KMS-11 (cell line): ENCODE data around the gene RAB11FIP5.

ENCODE experiments used
- H2AFZ ChIP-seq: fragments of 200-600 bp; sonication (generic); 2 replicates; pipeline ENCODE4 v1.6.1; 2016; ENCODE audit warnings: antibody characterized with exemption, mixed run types, low read depth
- H3K27ac ChIP-seq: fragments of 200-600 bp; sonication (generic); 2 replicates; pipeline ENCODE4 v1.6.1; 2016; ENCODE audit warnings: mild to moderate bottlenecking, mixed run types
- H3K27me3 ChIP-seq: fragments of 200-600 bp; sonication (generic); 2 replicates; pipeline ENCODE4 v1.6.1; 2017; ENCODE audit warnings: mild to moderate bottlenecking, low read depth, mixed run types, moderate library complexity; ENCODE audit not compliant: insufficient read depth
- H3K36me3 ChIP-seq: fragments of 200-600 bp; sonication (generic); 2 replicates; pipeline ENCODE4 v1.6.1; 2017; ENCODE audit warnings: mild to moderate bottlenecking, mixed run types; ENCODE audit not compliant: insufficient read depth
- H3K4me1 ChIP-seq: fragments of 200-600 bp; sonication (generic); 2 replicates; pipeline ENCODE4 v1.6.1; 2016; ENCODE audit warnings: mild to moderate bottlenecking, low read depth, mixed run types; ENCODE audit not compliant: poor library complexity, severe bottlenecking
- H3K4me2 ChIP-seq: fragments of 200-600 bp; sonication (generic); 2 replicates; pipeline ENCODE4 v1.7.0; 2016; ENCODE audit warnings: mild to moderate bottlenecking, mixed run types
- H3K4me3 ChIP-seq: fragments of 200-600 bp; sonication (generic); IDR thresholded peaks from 2 replicates; pipeline ENCODE4 v1.6.1; 2017; ENCODE audit warnings: low read depth, low read length, mixed read lengths; ENCODE audit not compliant: insufficient read depth
- H3K79me2 ChIP-seq: fragments of 200-600 bp; sonication (generic); 2 replicates; pipeline ENCODE4 v1.6.1; 2016; ENCODE audit warnings: low read depth, mixed run types; ENCODE audit not compliant: insufficient read depth
- H3K9ac ChIP-seq: fragments of 200-600 bp; sonication (generic); 2 replicates; pipeline ENCODE4 v1.6.1; 2016; ENCODE audit warnings: mild to moderate bottlenecking, mixed run types
- H4K20me1 ChIP-seq: fragments of 200-600 bp; sonication (generic); 2 replicates; pipeline ENCODE4 v1.6.1; 2016; ENCODE audit warnings: mild to moderate bottlenecking, mixed run types; ENCODE audit not compliant: insufficient read depth
- CTCF ChIP-seq: fragments of 200-600 bp; sonication (generic); conservative IDR thresholded peaks from 2 replicates; pipeline ENCODE4 v1.6.1; 2017; ENCODE audit warnings: low read depth, mild to moderate bottlenecking, antibody characterized with exemption, low read length, moderate library complexity, mixed read lengths

Gene RAB11FIP5

GRCh38 chr2:73103018-73103542 is 9.7 kb downstream of the RAB11FIP5 start:
- H3K79me2 ChIP-seq = no peaks in the 10 kb centered on the region
- H3K27me3 ChIP-seq = no peaks in the 10 kb centered on the region
- H2AFZ ChIP-seq = no peak overlapping the region
- H3K4me3 ChIP-seq = no peak overlapping the region
- peaks cover 6% of the 10 kb centered on the region for H3K4me1 ChIP-seq
- no peak for TF ChIP-seq CTCF
- H3K36me3 ChIP-seq = no peaks in the 10 kb centered on the region
- H3K9ac ChIP-seq = no peak overlapping the region
- H4K20me1 ChIP-seq = no peaks in the 10 kb centered on the region
- H3K27ac ChIP-seq = no peak overlapping the region
- H3K4me2 ChIP-seq = no peak overlapping the region

- no peaks in the 10 kb centered on the region for H4K20me1 ChIP-seq
Measured at GRCh38 chr2:73101626-73102256, 11.0 kb downstream of the RAB11FIP5 start.

DNA sequence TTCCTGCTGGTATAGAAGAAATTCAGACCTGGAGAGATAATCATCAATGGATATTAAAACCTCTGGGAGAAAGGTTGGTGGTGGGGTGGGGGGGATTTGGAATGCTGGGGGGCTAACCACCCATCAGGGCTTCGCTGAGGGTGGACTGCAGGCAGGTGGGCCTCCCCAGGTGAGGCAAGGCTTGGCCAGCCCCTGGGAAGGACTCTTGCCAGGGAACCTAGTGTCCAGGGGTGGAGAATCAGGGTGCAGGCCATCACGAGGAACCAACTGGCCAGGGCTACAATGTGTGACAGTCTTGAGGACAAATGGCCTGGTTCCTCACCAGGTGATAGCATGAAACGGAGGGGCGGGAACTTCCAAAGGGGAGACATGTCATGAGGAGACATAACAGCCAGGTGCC is 11.8 kb downstream of the RAB11FIP5 start:
- Histone ChIP-seq H3K9ac (no peak overlapping the region), H3K79me2 (no peaks in the 10 kb centered on the region), H3K4me2 (no peak overlapping the region), H3K27ac (no peak overlapping the region), H3K4me1 (peaks cover 6% of the 10 kb centered on the region), H2AFZ (no peak overlapping the region), H3K4me3 (no peak overlapping the region), H3K36me3 (no peaks in the 10 kb centered on the region), H3K27me3 (no peaks in the 10 kb centered on the region), H4K20me1 (no peaks in the 10 kb centered on the region)
- TF ChIP-seq CTCF = no peak

More at GRCh38 chr2:73101626-73102256, 11.0 kb downstream of the RAB11FIP5 start:
- Histone ChIP-seq H3K27me3 (no peaks in the 10 kb centered on the region), H3K79me2 (no peaks in the 10 kb centered on the region), H3K4me1 (peaks cover 6% of the 10 kb centered on the region), H3K36me3 (no peaks in the 10 kb centered on the region), H3K4me2 (no peak overlapping the region), H2AFZ (no peak overlapping the region), H3K27ac (no peak overlapping the region), H3K9ac (no peak overlapping the region), H3K4me3 (no peak overlapping the region)
- no peak for TF ChIP-seq CTCF

- H3K9ac ChIP-seq = no peak overlapping the region
- no peak overlapping the region for H3K4me3 ChIP-seq
- H2AFZ ChIP-seq = no peak overlapping the region
- H3K4me2 ChIP-seq = no peak overlapping the region
- H3K27me3 ChIP-seq = no peaks in the 10 kb centered on the region
- no peak overlapping the region for H3K27ac ChIP-seq
- H3K36me3 ChIP-seq = no peaks in the 10 kb centered on the region
- peaks cover 6% of the 10 kb centered on the region for H3K4me1 ChIP-seq
- H4K20me1 ChIP-seq = no peaks in the 10 kb centered on the region
- no peak for TF ChIP-seq CTCF
- H3K79me2 ChIP-seq = no peaks in the 10 kb centered on the region
Measured at GRCh38 chr2:73099486-73099885, 13.3 kb downstream of the RAB11FIP5 start.
